Glutamatergic neuron (in vitro differentiated cells): ENCODE measurements around the gene CCR4. TPM values are rescaled to one million over a fixed set of nuclear protein-coding genes. Genes with fewer than 3 reads are reported as not detected.
"Not testable (repeated sequence)": the region's sequence is repeated elsewhere in the genome, so short reads cannot be mapped to it uniquely, and the experiment has no call there.

Experiments used
- DNase-seq: peaks from one replicate; pipeline ENCODE4 v3.0.0; 2022
- H3K27ac Mint-ChIP-seq: one replicate; pipeline ENCODE4 v1.8.0; 2020; ENCODE audit warnings: mild to moderate bottlenecking, mixed read lengths, inconsistent platforms; ENCODE audit not compliant: unreplicated experiment
- H3K27me3 Mint-ChIP-seq: one replicate; pipeline ENCODE4 v1.8.0; 2020; ENCODE audit warnings: mild to moderate bottlenecking, moderate library complexity, mixed read lengths, inconsistent platforms; ENCODE audit not compliant: unreplicated experiment
- H3K36me3 Mint-ChIP-seq: one replicate; pipeline ENCODE4 v1.8.0; 2020; ENCODE audit warnings: mild to moderate bottlenecking, mixed read lengths, inconsistent platforms; ENCODE audit not compliant: unreplicated experiment
- H3K4me1 Mint-ChIP-seq: one replicate; pipeline ENCODE4 v1.8.0; 2020; ENCODE audit warnings: mild to moderate bottlenecking, low read depth, mixed read lengths, inconsistent platforms; ENCODE audit not compliant: unreplicated experiment
- H3K4me3 Mint-ChIP-seq: one replicate; pipeline ENCODE4 v1.8.0; 2020; ENCODE audit warnings: mild to moderate bottlenecking, mixed read lengths, inconsistent platforms; ENCODE audit not compliant: unreplicated experiment
- H3K9me3 Mint-ChIP-seq: one replicate; pipeline ENCODE4 v1.8.0; 2020; ENCODE audit warnings: mild to moderate bottlenecking, moderate library complexity, mixed read lengths, inconsistent platforms; ENCODE audit not compliant: unreplicated experiment
- CTCF ChIP-seq: fragments of 200-600 bp; sonication (generic); IDR thresholded peaks from one replicate; pipeline ENCODE4 v1.5.0; 2021; ENCODE audit not compliant: partially characterized antibody, unreplicated experiment
- total RNA-seq: library from RNA; stranded (reverse); fragmentation: NEBNext Ultra II Directional; extraction: Animal tissue kit (Norgen Biotek cat#: 25700); gene quantifications from one replicate; pipeline ENCODE4 v1.2.1, GENCODE V29; 2021; ENCODE audit not compliant: unreplicated experiment

CCR4 gene
- total RNA-seq, 1 donor from 2014 or later: not detected

GRCh38 chr3:32960404-32961170 lies 9.1 kb downstream of the CCR4 start:
- H3K36me3 Mint-ChIP-seq: peaks cover 10% of the 10 kb centered on the region
- H3K4me3 Mint-ChIP-seq: no peak overlapping the region
- H3K4me1 Mint-ChIP-seq: no peaks in the 10 kb centered on the region
- no peaks in the 10 kb centered on the region for H3K27me3 Mint-ChIP-seq
- no peak overlapping the region for H3K27ac Mint-ChIP-seq
- DNase-seq: no peak
- peaks cover 6% of the 10 kb centered on the region for H3K9me3 Mint-ChIP-seq
- no peak for TF ChIP-seq CTCF

GRCh38 chr3:32961189-32961715 lies 9.8 kb downstream of the CCR4 start:
- no peak for TF ChIP-seq CTCF
- Mint-ChIP-seq H3K27me3 (no peaks in the 10 kb centered on the region), H3K9me3 (peaks cover 6% of the 10 kb centered on the region), H3K4me1 (no peaks in the 10 kb centered on the region), H3K36me3 (peaks cover 12% of the 10 kb centered on the region), H3K4me3 (no peak overlapping the region), H3K27ac (no peak overlapping the region)
- no peak for DNase-seq

GRCh38 chr3:32963871-32964270 lies 12.4 kb downstream of the CCR4 start:
- H3K27ac Mint-ChIP-seq: no peak overlapping the region
- no peaks in the 10 kb centered on the region for H3K4me1 Mint-ChIP-seq
- peaks cover 10% of the 10 kb centered on the region for H3K9me3 Mint-ChIP-seq
- peaks cover 18% of the 10 kb centered on the region for H3K36me3 Mint-ChIP-seq
- H3K27me3 Mint-ChIP-seq: no peaks in the 10 kb centered on the region
- H3K4me3 Mint-ChIP-seq: no peak overlapping the region
- no peak for TF ChIP-seq CTCF
- no peak for DNase-seq

- not testable (repeated sequence) for DNase-seq, H3K9me3 Mint-ChIP-seq, H3K27me3 Mint-ChIP-seq, H3K4me1 Mint-ChIP-seq, H3K27ac Mint-ChIP-seq, H3K4me3 Mint-ChIP-seq
- H3K36me3 Mint-ChIP-seq: peaks cover 18% of the 10 kb centered on the region
Observed at GRCh38 chr3:32964781-32965180, 13.3 kb downstream of the CCR4 start.

GRCh38 chr3:32965617-32966213 lies 14.3 kb downstream of the CCR4 start:
- not testable (repeated sequence) for H3K27me3 Mint-ChIP-seq, H3K4me1 Mint-ChIP-seq, H3K4me3 Mint-ChIP-seq, H3K27ac Mint-ChIP-seq, H3K9me3 Mint-ChIP-seq, DNase-seq
- H3K36me3 Mint-ChIP-seq: peaks cover 18% of the 10 kb centered on the region

- not testable (repeated sequence) for H3K27ac Mint-ChIP-seq, H3K27me3 Mint-ChIP-seq, DNase-seq, H3K4me1 Mint-ChIP-seq, H3K4me3 Mint-ChIP-seq, H3K9me3 Mint-ChIP-seq
- peaks cover 14% of the 10 kb centered on the region for H3K36me3 Mint-ChIP-seq
Observed at GRCh38 chr3:32966627-32967026, 15.2 kb downstream of the CCR4 start.
